Medulla oblongata (tissue), 1 donor: Measurements from ENCODE around the gene DDX46.
"Not testable (repeated sequence)": the region's sequence is repeated elsewhere in the genome, so short reads cannot be mapped to it uniquely, and the experiment has no call there.

Source experiments
- DNase-seq: peaks from one replicate; pipeline ENCODE4 v3.0.0-alpha.2; 2015; ENCODE audit errors: extremely low spot score

Gene DDX46

GRCh38 chr5:134784946-134785620 is 26.5 kb downstream of the DDX46 start:
- no peak for DNase-seq

GRCh38 chr5:134787692-134788091 is 29.1 kb downstream of the DDX46 start:
- DNase-seq: no peak

- DNase-seq: no peak
Observed at GRCh38 chr5:134791580-134791979, 33.0 kb downstream of the DDX46 start.

GRCh38 chr5:134792286-134792685 is 33.7 kb downstream of the DDX46 start:
- DNase-seq: no peak

- DNase-seq: no peak
Observed at GRCh38 chr5:134793111-134793510, 34.5 kb downstream of the DDX46 start.

GRCh38 chr5:134794082-134794481 is 35.5 kb downstream of the DDX46 start:
- DNase-seq: no peak

- DNase-seq: no peak
Observed at GRCh38 chr5:134794819-134795218, 36.2 kb downstream of the DDX46 start.

GRCh38 chr5:134798468-134798867 is 39.9 kb downstream of the DDX46 start:
- no peak for DNase-seq

GRCh38 chr5:134803821-134804220 is 45.2 kb downstream of the DDX46 start:
- no peak for DNase-seq

- DNase-seq: no peak
Observed at GRCh38 chr5:134813407-134813806, 54.8 kb downstream of the DDX46 start.

- no peak for DNase-seq
Observed at GRCh38 chr5:134813827-134814226, 55.2 kb downstream of the DDX46 start.

- DNase-seq: no peak
Observed at GRCh38 chr5:134817006-134817405, 58.4 kb downstream of the DDX46 start.

- no peak for DNase-seq
Observed at GRCh38 chr5:134818776-134819175, 60.2 kb downstream of the DDX46 start.

- DNase-seq: no peak
Observed at GRCh38 chr5:134819407-134819963, 60.9 kb downstream of the DDX46 start.

GRCh38 chr5:134821841-134822240 is 63.3 kb downstream of the DDX46 start:
- no peak for DNase-seq

GRCh38 chr5:134824681-134825080 is 66.1 kb downstream of the DDX46 start:
- no peak for DNase-seq

GRCh38 chr5:134825212-134825611 is 66.6 kb downstream of the DDX46 start:
- DNase-seq: no peak

GRCh38 chr5:134833340-134834032 is 74.9 kb downstream of the DDX46 start:
- no peak for DNase-seq

- no peak for DNase-seq
Observed at GRCh38 chr5:134835623-134836022, 77.0 kb downstream of the DDX46 start.

GRCh38 chr5:134837530-134838181 is 79.1 kb downstream of the DDX46 start:
- no peak for DNase-seq

- DNase-seq: not testable (repeated sequence)
Observed at GRCh38 chr5:134838361-134838760, 79.8 kb downstream of the DDX46 start.

- DNase-seq: no peak
Observed at GRCh38 chr5:134840811-134841210, 82.2 kb downstream of the DDX46 start.

GRCh38 chr5:134844252-134844651 is 85.7 kb downstream of the DDX46 start:
- no peak for DNase-seq
